Measurements from ENCODE around the gene IL37. TPM values are rescaled to one million over a fixed set of nuclear protein-coding genes. Genes with fewer than 3 reads are reported as not detected.

Gene IL37
- total RNA-seq, 4 donors from 2014 or later = 1.1 to 2.6 TPM; not detected in 2

DNA sequence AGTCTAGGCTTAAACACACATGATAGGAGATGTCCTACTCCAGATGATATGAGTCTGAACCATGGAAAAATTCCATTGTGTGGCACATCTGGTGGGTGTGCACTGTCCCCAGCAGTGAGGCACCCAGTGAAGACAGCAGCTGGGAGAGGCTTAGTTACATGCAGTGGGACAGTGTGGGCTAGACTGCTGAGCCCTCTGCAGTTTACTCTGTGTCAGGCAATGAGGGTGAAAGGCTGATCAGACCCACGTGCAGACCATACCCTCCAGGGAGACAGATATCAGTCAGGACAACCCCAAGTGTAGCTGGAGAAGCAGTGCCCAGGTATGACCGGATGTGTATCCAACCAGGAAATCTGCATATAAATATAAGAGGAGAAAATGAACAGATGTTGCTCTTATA lies 13.4 kb downstream of the IL37 start:
- intact Hi-C loops (cut with DNase I; ENCODE audit: low total_unique reads) = no loop called here
- peak overlapping the region; percentile 46 to 79 (median 62) for H3K27ac ChIP-seq
- 33 to 67% methylated on average over 1 to 2 of the region's 2 CpGs for WGBS, 2 donors (ENCODE audit: low coverage in 1 of 2)
- H3K27me3 ChIP-seq = no peaks in the 10 kb centered on the region
- H3K4me1 ChIP-seq = peaks cover 0 to 30% (median 17%) of the 10 kb centered on the region in 4 donors
- in situ Hi-C loops (cut with MboI; ENCODE audit: low pct_ligation_motif_present in 1 of 4, low pct_unique_long_range_greater_than_20kb in 1 of 4, low sequenced_read_pairs in 3 of 4) = no loop called here
- TF ChIP-seq, protein P1, sequence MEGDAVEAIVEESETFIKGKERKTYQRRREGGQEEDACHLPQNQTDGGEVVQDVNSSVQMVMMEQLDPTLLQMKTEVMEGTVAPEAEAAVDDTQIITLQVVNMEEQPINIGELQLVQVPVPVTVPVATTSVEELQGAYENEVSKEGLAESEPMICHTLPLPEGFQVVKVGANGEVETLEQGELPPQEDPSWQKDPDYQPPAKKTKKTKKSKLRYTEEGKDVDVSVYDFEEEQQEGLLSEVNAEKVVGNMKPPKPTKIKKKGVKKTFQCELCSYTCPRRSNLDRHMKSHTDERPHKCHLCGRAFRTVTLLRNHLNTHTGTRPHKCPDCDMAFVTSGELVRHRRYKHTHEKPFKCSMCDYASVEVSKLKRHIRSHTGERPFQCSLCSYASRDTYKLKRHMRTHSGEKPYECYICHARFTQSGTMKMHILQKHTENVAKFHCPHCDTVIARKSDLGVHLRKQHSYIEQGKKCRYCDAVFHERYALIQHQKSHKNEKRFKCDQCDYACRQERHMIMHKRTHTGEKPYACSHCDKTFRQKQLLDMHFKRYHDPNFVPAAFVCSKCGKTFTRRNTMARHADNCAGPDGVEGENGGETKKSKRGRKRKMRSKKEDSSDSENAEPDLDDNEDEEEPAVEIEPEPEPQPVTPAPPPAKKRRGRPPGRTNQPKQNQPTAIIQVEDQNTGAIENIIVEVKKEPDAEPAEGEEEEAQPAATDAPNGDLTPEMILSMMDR (IDR thresholded peaks at IDR 0.05) = no peak
- TF ChIP-seq POLR2A (IDR thresholded peaks at IDR 0.05) (no peak), POLR2AphosphoS5 (IDR thresholded peaks at IDR 0.05) (no peak), EP300 (IDR thresholded peaks at IDR 0.05; ENCODE audit: low read depth) (no peak)
- no peak overlapping the region for H3K4me3 ChIP-seq
- no peaks in the 10 kb centered on the region for H3K9me3 ChIP-seq
- DNase-seq = no peak
- H3K36me3 ChIP-seq = no peaks in the 10 kb centered on the region

DNA sequence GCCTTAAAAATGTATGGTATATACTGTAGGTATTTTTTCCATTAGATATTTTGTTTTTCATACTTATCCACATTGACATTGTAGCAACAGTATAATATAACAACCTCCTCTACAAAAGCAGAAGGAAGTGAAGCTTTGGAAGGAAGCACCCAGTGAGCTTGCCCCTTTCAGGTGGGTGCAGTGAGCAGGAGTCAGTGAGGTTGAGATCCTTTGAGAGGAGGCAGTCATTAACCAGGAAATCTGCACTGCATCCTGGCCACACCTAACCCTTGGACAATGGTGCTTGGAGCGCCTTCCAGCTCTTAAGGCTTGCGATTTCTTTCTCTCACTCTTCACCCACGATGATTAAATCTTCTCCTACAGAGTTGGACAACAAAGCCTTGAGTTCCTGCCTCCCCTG lies 13.9 kb downstream of the IL37 start:
- 45 to 80% methylated on average over 1 to 3 of the region's 3 CpGs for WGBS, 2 donors (ENCODE audit: low coverage in 1 of 2)
- no peaks in the 10 kb centered on the region for H3K9me3 ChIP-seq
- peak; percentile 65 for DNase-seq
- TF ChIP-seq POLR2AphosphoS5 (IDR thresholded peaks at IDR 0.05) (peak in 1 of 3 donors; percentile 38), POLR2A (IDR thresholded peaks at IDR 0.05) (no peak), EP300 (IDR thresholded peaks at IDR 0.05; ENCODE audit: low read depth) (no peak)
- TF ChIP-seq, protein P1 (IDR thresholded peaks at IDR 0.05) = no peak
- intact Hi-C loops (cut with DNase I; ENCODE audit: low total_unique reads) (no loop called here), in situ Hi-C loops (cut with MboI; ENCODE audit: low pct_ligation_motif_present in 1 of 4, low pct_unique_long_range_greater_than_20kb in 1 of 4, low sequenced_read_pairs in 3 of 4) (loop anchor here in 1 of 4 donors (25.0 kb wide), 1 partner anchor 313 kb away; no protein-coding TSS in a partner anchor)
- peak overlapping the region; percentile 46 to 79 (median 62) for H3K27ac ChIP-seq
- H3K4me3 ChIP-seq = no peak overlapping the region
- H3K27me3 ChIP-seq = no peaks in the 10 kb centered on the region
- H3K4me1 ChIP-seq = peaks cover 0 to 30% (median 17%) of the 10 kb centered on the region in 4 donors
- H3K36me3 ChIP-seq = no peaks in the 10 kb centered on the region

DNA sequence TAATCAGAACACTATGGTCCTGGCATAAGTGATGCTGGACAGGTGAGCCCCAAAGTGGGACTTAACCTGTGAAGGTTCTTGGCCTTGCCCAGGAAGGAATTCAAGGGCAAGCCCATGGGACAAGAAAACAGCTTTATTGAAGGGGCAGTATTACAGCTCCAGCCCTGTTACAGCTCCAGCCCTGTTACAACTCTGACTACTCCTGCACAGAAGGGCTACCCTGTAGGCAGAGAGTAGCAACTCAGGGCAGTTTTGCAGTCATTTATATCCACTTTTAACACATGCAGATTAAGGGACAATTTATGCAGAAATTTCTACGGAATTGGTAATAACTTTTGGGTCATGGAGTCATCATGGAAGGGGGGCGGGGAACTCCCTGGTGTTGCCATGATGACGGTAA lies 15.7 kb downstream of the IL37 start:
- DNase-seq = no peak
- Histone ChIP-seq H3K36me3 (no peaks in the 10 kb centered on the region), H3K27me3 (no peaks in the 10 kb centered on the region), H3K9me3 (no peaks in the 10 kb centered on the region), H3K27ac (no peak overlapping the region), H3K4me1 (peaks cover 0 to 26% (median 13%) of the 10 kb centered on the region in 4 donors), H3K4me3 (no peak overlapping the region)
- in situ Hi-C loops (cut with MboI; ENCODE audit: low pct_ligation_motif_present in 1 of 4, low pct_unique_long_range_greater_than_20kb in 1 of 4, low sequenced_read_pairs in 3 of 4) = loop anchor here in 1 of 4 donors (25.0 kb wide), 1 partner anchor 314 kb away; no protein-coding TSS in a partner anchor
- WGBS, 2 donors (ENCODE audit: low coverage in 1 of 2) = 85 to 92% methylated on average over 3 of the region's 3 CpGs
- TF ChIP-seq EP300 (IDR thresholded peaks at IDR 0.05; ENCODE audit: low read depth) = no peak
- TF ChIP-seq POLR2A (IDR thresholded peaks at IDR 0.05) = no peak
- no peak for TF ChIP-seq POLR2AphosphoS5 (IDR thresholded peaks at IDR 0.05)
- TF ChIP-seq, protein P1 (IDR thresholded peaks at IDR 0.05) = no peak
- intact Hi-C loops (cut with DNase I; ENCODE audit: low total_unique reads) = no loop called here

DNA sequence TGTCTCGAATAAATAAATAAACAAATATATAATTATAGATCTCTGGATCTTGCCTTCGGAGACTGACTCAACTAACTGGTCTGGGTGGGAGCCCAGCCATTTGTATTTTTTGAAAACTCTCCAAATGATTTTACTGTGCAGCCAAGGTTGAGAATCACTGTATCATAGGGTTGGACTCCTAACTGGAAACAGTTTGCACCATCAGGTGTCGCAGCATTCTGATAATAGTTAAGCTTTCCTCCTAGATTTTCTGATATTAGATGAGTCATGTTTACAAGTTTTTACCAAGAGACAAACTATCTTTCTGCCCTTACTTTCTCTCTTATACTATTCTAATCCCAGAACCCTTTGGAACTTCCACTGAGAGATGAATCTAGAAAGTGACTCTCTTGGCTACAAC lies 16.8 kb downstream of the IL37 start:
- peaks cover 0 to 21% (median 9%) of the 10 kb centered on the region in 4 donors for H3K4me1 ChIP-seq
- TF ChIP-seq EP300 (IDR thresholded peaks at IDR 0.05; ENCODE audit: low read depth) = no peak
- TF ChIP-seq, protein P1 (IDR thresholded peaks at IDR 0.05) = no peak
- TF ChIP-seq POLR2AphosphoS5 (IDR thresholded peaks at IDR 0.05) = no peak
- no peak for TF ChIP-seq POLR2A (IDR thresholded peaks at IDR 0.05)
- no peaks in the 10 kb centered on the region for H3K27me3 ChIP-seq
- no peaks in the 10 kb centered on the region for H3K36me3 ChIP-seq
- no peak for DNase-seq
- in situ Hi-C loops (cut with MboI; ENCODE audit: low pct_ligation_motif_present in 1 of 4, low pct_unique_long_range_greater_than_20kb in 1 of 4, low sequenced_read_pairs in 3 of 4) = loop anchor here in 1 of 4 donors (25.0 kb wide), 1 partner anchor 315 kb away; no protein-coding TSS in a partner anchor
- H3K9me3 ChIP-seq = no peaks in the 10 kb centered on the region
- intact Hi-C loops (cut with DNase I; ENCODE audit: low total_unique reads) = no loop called here
- WGBS, 2 donors (ENCODE audit: low coverage in 1 of 2) = 75 to 83% methylated on average over 1 to 3 of the region's 3 CpGs
- H3K4me3 ChIP-seq = no peak overlapping the region
- no peak overlapping the region for H3K27ac ChIP-seq
